HG02981 (cell line): ENCODE results near the gene DGCR2.
"Not testable (repeated sequence)": the region's sequence is repeated elsewhere in the genome, so short reads cannot be mapped to it uniquely, and the experiment has no call there.

ENCODE experiments used
- ATAC-seq: cut with Tn5 transposase; IDR thresholded peaks from one replicate; pipeline ENCODE4 v1.9.1; 2021; ENCODE audit warnings: mild to moderate bottlenecking, moderate library complexity; ENCODE audit not compliant: unreplicated experiment

DGCR2 gene

GRCh38 chr22:19085233-19085718, 36.9 kb downstream of the DGCR2 start:
- no peak for ATAC-seq

- ATAC-seq, result not testable (repeated sequence)
These were observed 37.6 kb downstream of the DGCR2 start for GRCh38 chr22:19084586-19084985.

- ATAC-seq, result not testable (repeated sequence)
These were observed 38.1 kb downstream of the DGCR2 start for GRCh38 chr22:19084126-19084525.

GRCh38 chr22:19082793-19083192, 39.4 kb downstream of the DGCR2 start:
- no peak for ATAC-seq

GRCh38 chr22:19082101-19082500, 40.1 kb downstream of the DGCR2 start:
- no peak for ATAC-seq

GRCh38 chr22:19081351-19081750, 40.9 kb downstream of the DGCR2 start:
- ATAC-seq, result no peak

GRCh38 chr22:19080853-19081252, 41.4 kb downstream of the DGCR2 start:
- no peak for ATAC-seq

- ATAC-seq, result no peak
These were observed 42.5 kb downstream of the DGCR2 start for GRCh38 chr22:19079691-19080090.

- no peak for ATAC-seq
These were observed 46.8 kb downstream of the DGCR2 start for GRCh38 chr22:19075404-19075803.

GRCh38 chr22:19072853-19073252, 49.4 kb downstream of the DGCR2 start:
- not testable (repeated sequence) for ATAC-seq

GRCh38 chr22:19070397-19071169, 51.6 kb downstream of the DGCR2 start:
- no peak for ATAC-seq

- ATAC-seq, result no peak
These were observed 52.8 kb downstream of the DGCR2 start for GRCh38 chr22:19069451-19069850.

- ATAC-seq, result no peak
These were observed 53.4 kb downstream of the DGCR2 start for GRCh38 chr22:19068784-19069271.

GRCh38 chr22:19067696-19068348, 54.4 kb downstream of the DGCR2 start:
- ATAC-seq, result no peak

- ATAC-seq, result no peak
These were observed 55.5 kb downstream of the DGCR2 start for GRCh38 chr22:19066531-19067271.

- no peak for ATAC-seq
These were observed 56.3 kb downstream of the DGCR2 start for GRCh38 chr22:19065929-19066328.

GRCh38 chr22:19065298-19065859, 56.8 kb downstream of the DGCR2 start:
- no peak for ATAC-seq

GRCh38 chr22:19064354-19065054, 57.7 kb downstream of the DGCR2 start:
- ATAC-seq, result no peak

- no peak for ATAC-seq
These were observed 58.4 kb downstream of the DGCR2 start for GRCh38 chr22:19063581-19064353.

GRCh38 chr22:19062943-19063308, 59.3 kb downstream of the DGCR2 start:
- no peak for ATAC-seq
